Fibroblast of lung (primary cell): ENCODE results near the gene CHRNA5. TPM values are rescaled to one million over a fixed set of nuclear protein-coding genes. Genes with fewer than 3 reads are reported as not detected.
A peak's percentile ranks its signal among the peaks of the same experiment; 100 is the strongest.
"Not testable (repeated sequence)": the region's sequence is repeated elsewhere in the genome, so short reads cannot be mapped to it uniquely, and the experiment has no call there.

ENCODE experiments used
- DNase-seq, 2 donors: peaks; one replicate each; pipeline versions ENCODE4 v3.0.0 to v3.0.0-alpha.2; 2010; ENCODE audit warnings: low read depth in 2 of 2
- H2AFZ ChIP-seq: 2 replicates; pipeline ENCODE4 v1.5.1; 2012; ENCODE audit warnings: low read length, control low read depth, inconsistent platforms
- H3K27ac ChIP-seq: 2 replicates; pipeline ENCODE4 v1.5.1; 2011; ENCODE audit warnings: low read length, control low read depth; ENCODE audit not compliant: insufficient read depth
- H3K27me3 ChIP-seq: 2 replicates; pipeline ENCODE4 v1.5.1; 2011; ENCODE audit warnings: mild to moderate bottlenecking, low read length; ENCODE audit not compliant: control insufficient read depth, insufficient read depth
- H3K36me3 ChIP-seq: 2 replicates; pipeline ENCODE4 v1.5.1; 2011; ENCODE audit warnings: low read length; ENCODE audit not compliant: control insufficient read depth, insufficient read depth
- H3K4me1 ChIP-seq: 2 replicates; pipeline ENCODE4 v1.5.1; 2011; ENCODE audit warnings: low read length; ENCODE audit not compliant: control insufficient read depth, insufficient read depth; ENCODE audit errors: extremely low read depth
- H3K4me2 ChIP-seq: 2 replicates; pipeline ENCODE4 v1.5.1; 2011; ENCODE audit warnings: low read length, control low read depth; ENCODE audit not compliant: insufficient read depth; ENCODE audit errors: extremely low read depth
- H3K4me3 ChIP-seq, 4 experiments: fragments of 200-600 bp in 1 of 4; sonication (generic) in 1 of 4; replicated peaks in 1 of 4; 2 replicates each; pipeline ENCODE4 v1.5.1; 2011 to 2016; ENCODE audit warnings: low read length in 4 of 4, low read depth in 3 of 4, mild to moderate bottlenecking in 3 of 4, control low read depth in 2 of 4, inconsistent platforms in 1 of 4, mixed read lengths in 1 of 4; ENCODE audit not compliant: insufficient read depth in 1 of 4; ENCODE audit errors: control extremely low read depth in 1 of 4
- H3K79me2 ChIP-seq: 2 replicates; pipeline ENCODE4 v1.5.1; 2012; ENCODE audit warnings: mild to moderate bottlenecking, low read length, inconsistent platforms; ENCODE audit not compliant: control insufficient read depth, insufficient read depth
- H3K9ac ChIP-seq: 2 replicates; pipeline ENCODE4 v1.5.1; 2011; ENCODE audit warnings: mild to moderate bottlenecking, low read length, control low read depth; ENCODE audit not compliant: insufficient read depth
- H3K9me3 ChIP-seq: 2 replicates; pipeline ENCODE4 v1.5.1; 2012; ENCODE audit warnings: low read depth, low read length; ENCODE audit not compliant: control insufficient read depth, insufficient read depth
- H4K20me1 ChIP-seq: 2 replicates; pipeline ENCODE4 v1.5.1; 2011; ENCODE audit warnings: low read length; ENCODE audit not compliant: control insufficient read depth, insufficient read depth; ENCODE audit errors: extremely low read depth
- EZH2 ChIP-seq: IDR thresholded peaks from 2 replicates; pipeline ENCODE4 v1.5.1; 2012; ENCODE audit warnings: low read length, control low read depth, mild to moderate bottlenecking; ENCODE audit errors: missing control alignments
- polyA plus RNA-seq, 2 donors: library from polyadenylated mRNA; depleted of rRNA in 1 of 2; stranded (reverse) in 1 of 2; unstranded in 1 of 2; fragments of >200 nt; gene quantifications; 2 replicates each; pipeline ENCODE4 v1.2.1, GENCODE V29; 2011 to 2012; ENCODE audit warnings: missing spikeins in 1 of 2
- total RNA-seq: library from RNA; depleted of rRNA; stranded (reverse); fragments of >200 nt; gene quantifications from 2 replicates; pipeline ENCODE4 v1.2.1, GENCODE V29; 2014
- TF ChIP-seq, protein P1 (sequence below), 2 donors: IDR thresholded peaks in 1 of 2; conservative IDR thresholded peaks in 1 of 2; 1 replicate in 1 of 2; 2 replicates in 1 of 2; pipeline ENCODE4 v1.5.1; 2011 to 2012; ENCODE audit warnings: low read length in 2 of 2, control low read depth in 1 of 2, inconsistent platforms in 1 of 2, low read depth in 1 of 2, mild to moderate bottlenecking in 1 of 2

The CHRNA5 gene
- total and polyA plus RNA-seq, 2 donors (not counting 1 experiment from before 2014, with no cell fraction given) = 0.17 to 1.2 TPM

DNA sequence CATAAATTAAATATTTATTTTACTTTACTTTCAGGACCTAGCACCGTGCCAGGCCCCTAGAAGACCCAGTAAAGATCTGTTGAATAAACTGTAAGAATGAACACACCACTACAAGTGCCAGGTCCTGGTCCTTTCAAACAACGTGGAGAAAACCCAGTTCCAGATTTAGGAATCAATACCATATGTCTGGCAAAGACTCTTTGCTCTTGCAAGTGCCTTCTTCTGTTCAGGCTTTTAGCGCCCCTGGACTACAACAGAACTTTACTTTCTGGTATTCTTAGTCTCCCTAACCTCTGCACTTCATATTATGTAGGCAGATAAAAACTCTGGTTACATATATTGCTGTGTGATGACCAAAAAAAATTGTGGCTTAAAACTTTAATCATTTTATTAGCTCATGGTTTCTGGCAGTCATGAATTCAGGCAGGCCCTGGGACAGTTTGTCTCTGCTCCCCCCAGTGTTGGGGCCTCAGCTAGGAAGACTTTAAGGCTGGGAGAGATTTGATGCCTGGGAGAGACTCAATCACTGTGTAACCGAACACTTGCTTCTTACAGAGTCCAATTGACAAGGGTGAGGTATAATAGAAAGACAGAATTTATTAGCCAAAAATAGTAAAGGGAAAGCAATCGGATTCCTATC lies 27.9 kb upstream of the CHRNA5 start:
- Histone ChIP-seq H4K20me1 (no peaks in the 10 kb centered on the region), H3K4me1 (no peaks in the 10 kb centered on the region), H3K36me3 (no peaks in the 10 kb centered on the region), H3K9me3 (no peaks in the 10 kb centered on the region), H3K4me2 (no peak overlapping the region), H3K27ac (no peak overlapping the region), H3K9ac (no peak overlapping the region), H3K27me3 (no peaks in the 10 kb centered on the region), H3K79me2 (peaks cover 20% of the 10 kb centered on the region), H3K4me3 (no peak overlapping the region), H2AFZ (no peak overlapping the region)
- DNase-seq = no peak
- TF ChIP-seq EZH2 = no peak
- TF ChIP-seq, protein P1, sequence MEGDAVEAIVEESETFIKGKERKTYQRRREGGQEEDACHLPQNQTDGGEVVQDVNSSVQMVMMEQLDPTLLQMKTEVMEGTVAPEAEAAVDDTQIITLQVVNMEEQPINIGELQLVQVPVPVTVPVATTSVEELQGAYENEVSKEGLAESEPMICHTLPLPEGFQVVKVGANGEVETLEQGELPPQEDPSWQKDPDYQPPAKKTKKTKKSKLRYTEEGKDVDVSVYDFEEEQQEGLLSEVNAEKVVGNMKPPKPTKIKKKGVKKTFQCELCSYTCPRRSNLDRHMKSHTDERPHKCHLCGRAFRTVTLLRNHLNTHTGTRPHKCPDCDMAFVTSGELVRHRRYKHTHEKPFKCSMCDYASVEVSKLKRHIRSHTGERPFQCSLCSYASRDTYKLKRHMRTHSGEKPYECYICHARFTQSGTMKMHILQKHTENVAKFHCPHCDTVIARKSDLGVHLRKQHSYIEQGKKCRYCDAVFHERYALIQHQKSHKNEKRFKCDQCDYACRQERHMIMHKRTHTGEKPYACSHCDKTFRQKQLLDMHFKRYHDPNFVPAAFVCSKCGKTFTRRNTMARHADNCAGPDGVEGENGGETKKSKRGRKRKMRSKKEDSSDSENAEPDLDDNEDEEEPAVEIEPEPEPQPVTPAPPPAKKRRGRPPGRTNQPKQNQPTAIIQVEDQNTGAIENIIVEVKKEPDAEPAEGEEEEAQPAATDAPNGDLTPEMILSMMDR (conservative IDR thresholded peaks at IDR 0.05 in 1 of 2, IDR thresholded peaks at IDR 0.05 in 1 of 2; ENCODE audit: low read depth in 1 of 2, low read length in 2 of 2) = no peak

DNA sequence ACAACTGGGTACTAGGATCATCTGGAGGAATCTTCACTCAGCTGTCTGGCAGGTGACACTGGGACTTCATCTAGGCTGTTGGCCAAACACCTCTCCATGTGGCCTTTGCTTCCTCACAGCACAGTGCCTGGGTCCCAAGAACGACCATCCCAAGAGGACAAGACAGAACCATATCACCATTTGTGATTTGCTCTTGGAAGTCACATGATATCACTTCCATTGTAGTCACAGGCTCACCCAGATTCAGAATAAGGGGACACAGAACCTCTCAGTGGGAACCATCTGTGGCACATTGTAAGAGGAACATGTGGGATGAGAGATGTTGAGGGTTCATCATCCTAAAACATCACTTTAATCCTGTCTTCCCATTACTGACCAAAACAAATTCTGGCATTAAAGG lies 27.0 kb upstream of the CHRNA5 start:
- Histone ChIP-seq H3K4me1 (no peaks in the 10 kb centered on the region), H3K9ac (no peak overlapping the region), H3K36me3 (peaks cover 2% of the 10 kb centered on the region), H2AFZ (no peak overlapping the region), H4K20me1 (no peaks in the 10 kb centered on the region), H3K79me2 (peaks cover 29% of the 10 kb centered on the region), H3K4me3 (no peak overlapping the region), H3K27ac (no peak overlapping the region), H3K27me3 (no peaks in the 10 kb centered on the region), H3K4me2 (no peak overlapping the region), H3K9me3 (no peaks in the 10 kb centered on the region)
- TF ChIP-seq, protein P1 (conservative IDR thresholded peaks at IDR 0.05 in 1 of 2, IDR thresholded peaks at IDR 0.05 in 1 of 2; ENCODE audit: low read depth in 1 of 2, low read length in 2 of 2) = no peak
- no peak for TF ChIP-seq EZH2
- no peak for DNase-seq

DNA sequence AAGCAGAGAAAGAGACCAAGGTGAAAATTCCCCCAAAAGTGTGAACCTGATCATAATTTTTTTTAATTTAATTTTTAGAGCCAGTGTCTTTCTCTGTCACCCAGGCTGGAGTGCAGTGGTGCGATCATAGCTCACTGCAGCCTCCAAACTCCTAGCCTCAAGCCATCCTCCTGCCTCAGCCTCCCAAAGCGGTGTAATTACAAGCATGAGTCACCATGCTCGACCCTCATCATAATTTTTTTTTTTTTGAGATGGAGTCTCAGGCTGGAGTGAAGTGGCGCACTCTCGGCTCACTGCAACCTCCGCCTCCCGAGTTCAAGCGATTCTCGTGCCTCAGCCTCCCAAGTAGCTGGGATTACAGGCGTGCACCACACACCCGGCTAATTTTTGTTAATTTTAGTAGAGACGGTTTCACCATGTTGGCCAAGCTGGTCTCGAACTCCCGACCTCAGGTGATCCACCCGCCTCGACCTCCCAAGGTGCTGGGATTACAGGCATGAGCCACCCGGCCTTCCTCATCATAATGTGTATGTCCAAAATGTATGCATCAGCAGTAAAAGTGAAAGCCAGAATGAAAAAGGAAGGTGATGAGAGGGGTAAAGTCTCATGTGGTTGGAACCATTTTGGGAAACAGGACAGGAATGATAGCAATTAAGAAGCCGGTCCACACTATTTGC lies 25.7 kb upstream of the CHRNA5 start:
- H3K4me2 ChIP-seq = peak overlapping the region; percentile 81
- H3K9me3 ChIP-seq, H3K4me1 ChIP-seq, H3K36me3 ChIP-seq, H4K20me1 ChIP-seq, H3K27me3 ChIP-seq, DNase-seq: not testable (repeated sequence)
- H3K4me3 ChIP-seq = peak overlapping the region; percentile 62 to 98 (median 86)
- peaks cover 31% of the 10 kb centered on the region for H3K79me2 ChIP-seq
- H3K27ac ChIP-seq = peak overlapping the region; percentile 84
- H2AFZ ChIP-seq = peak overlapping the region; percentile 95
- H3K9ac ChIP-seq = peak overlapping the region; percentile 96
